GM10248 (cell line): ENCODE measurements around the gene ST8SIA3.

Source experiments
- CTCF ChIA-PET: fragments of 300-600 bp; sonication (Branson Sonifier 250); formaldehyde crosslinking; extraction: SDS; loops from one replicate; lab custom pipeline; 2021; ENCODE audit warnings: antibody characterized with exemption; lab: Yijun Ruan, JAX
- POLR2A ChIA-PET: fragments of 350-650 bp; sonication (Branson Sonifier 250); formaldehyde crosslinking; extraction: SDS; loops from one replicate; lab custom pipeline; 2020; ENCODE audit warnings: antibody characterized with exemption; lab: Yijun Ruan, JAX
- DNase-seq: peaks from one replicate; pipeline ENCODE4 v3.0.0; 2012; ENCODE audit errors: extremely low spot score
- CTCF ChIP-seq: IDR thresholded peaks from 2 replicates; pipeline ENCODE4 v1.5.1; 2012; ENCODE audit warnings: mild to moderate bottlenecking, low read depth; ENCODE audit errors: extremely low read depth, missing control alignments, control extremely low read depth

The ST8SIA3 gene

DNA sequence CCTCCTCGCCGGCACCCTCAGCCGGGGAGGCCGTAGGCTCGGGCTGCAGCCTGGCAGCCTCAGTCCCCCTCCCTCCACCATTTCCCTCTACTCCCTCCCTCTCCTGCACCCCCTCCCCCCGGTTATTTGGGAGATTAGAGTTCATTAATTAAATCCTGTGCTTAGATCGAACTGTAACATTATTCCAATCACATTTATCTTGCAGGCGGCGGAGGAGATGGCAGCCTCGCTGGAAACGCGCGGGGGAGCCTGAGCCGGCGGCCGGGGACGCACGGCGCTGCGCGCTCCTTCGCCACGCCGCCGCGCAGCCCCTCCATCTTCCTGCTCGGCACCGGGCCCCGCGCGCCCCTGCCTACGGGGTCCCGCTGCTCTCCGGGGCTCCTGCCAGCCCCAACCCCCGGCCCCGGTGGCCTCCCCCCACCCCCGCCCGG lies at the start of gene ST8SIA3:
TSS of gene ST8SIA3 (plus strand) at position 287 of the 431 bp plus-strand sequence. CDS start 290 bp downstream, outside the sequence.
- DNase-seq = no peak
- POLR2A ChIA-PET = no interaction called here
- no peak for TF ChIP-seq CTCF
- CTCF ChIA-PET = no interaction called here

DNA sequence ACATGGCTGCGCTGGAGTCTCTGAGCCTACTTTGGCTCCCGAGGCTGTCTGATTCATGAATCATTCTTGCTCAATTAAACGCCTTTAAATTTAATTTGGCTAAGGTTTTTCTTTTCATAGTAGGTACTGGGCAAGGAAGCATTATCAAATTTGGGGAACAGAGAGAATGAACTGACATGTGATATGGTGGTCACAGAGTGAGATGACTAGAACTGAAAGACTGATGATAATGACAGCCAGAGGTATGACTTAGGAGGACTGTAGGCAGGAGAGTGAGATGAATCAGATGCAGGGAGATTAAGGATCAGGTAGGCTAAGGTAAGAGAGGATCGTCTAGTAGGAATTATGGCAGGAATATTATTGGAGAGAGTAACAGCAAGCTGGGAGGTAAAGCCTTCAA lies 40.9 kb upstream of the ST8SIA3 start:
- CTCF ChIA-PET = interaction anchor here (1.0 kb wide), 1 partner anchor 27 kb away, joined by 3 read pairs; no protein-coding TSS in a partner anchor

GRCh38 chr18:57312346-57313144 lies 39.8 kb upstream of the ST8SIA3 start:
- TF ChIP-seq CTCF = no peak
- ChIA-PET POLR2A (no interaction called here), CTCF (interaction anchor here (0.8 to 1.1 kb wide), 3 partner anchors 9 to 28 kb away, joined by 3 read pairs; no protein-coding TSS in a partner anchor)
- DNase-seq = no peak

More for the DNA sequence above, 40.9 kb upstream of the ST8SIA3 start:
- no peak for DNase-seq
- POLR2A ChIA-PET = no interaction called here
- no peak for TF ChIP-seq CTCF

DNA sequence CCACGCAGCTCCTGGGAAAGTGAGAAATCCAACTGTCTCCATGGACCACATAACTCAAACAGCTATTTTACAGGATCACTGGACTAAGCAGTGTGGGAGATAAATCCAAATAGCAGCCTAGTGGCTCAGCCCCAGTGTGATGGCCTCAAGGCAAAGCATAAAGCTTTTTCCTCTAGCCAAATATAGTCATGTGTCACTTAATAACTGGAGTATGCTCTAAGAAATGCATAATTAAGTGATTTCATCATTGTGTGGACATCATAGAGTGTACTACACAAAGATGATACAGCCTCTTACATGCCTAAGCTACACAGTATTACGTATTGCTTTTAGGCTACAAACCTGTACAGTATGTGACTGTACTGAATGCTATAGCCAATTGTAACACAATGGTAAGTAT lies 31.8 kb upstream of the ST8SIA3 start:
- ChIA-PET POLR2A (no interaction called here), CTCF (no interaction called here)
- DNase-seq = no peak
- no peak for TF ChIP-seq CTCF

DNA sequence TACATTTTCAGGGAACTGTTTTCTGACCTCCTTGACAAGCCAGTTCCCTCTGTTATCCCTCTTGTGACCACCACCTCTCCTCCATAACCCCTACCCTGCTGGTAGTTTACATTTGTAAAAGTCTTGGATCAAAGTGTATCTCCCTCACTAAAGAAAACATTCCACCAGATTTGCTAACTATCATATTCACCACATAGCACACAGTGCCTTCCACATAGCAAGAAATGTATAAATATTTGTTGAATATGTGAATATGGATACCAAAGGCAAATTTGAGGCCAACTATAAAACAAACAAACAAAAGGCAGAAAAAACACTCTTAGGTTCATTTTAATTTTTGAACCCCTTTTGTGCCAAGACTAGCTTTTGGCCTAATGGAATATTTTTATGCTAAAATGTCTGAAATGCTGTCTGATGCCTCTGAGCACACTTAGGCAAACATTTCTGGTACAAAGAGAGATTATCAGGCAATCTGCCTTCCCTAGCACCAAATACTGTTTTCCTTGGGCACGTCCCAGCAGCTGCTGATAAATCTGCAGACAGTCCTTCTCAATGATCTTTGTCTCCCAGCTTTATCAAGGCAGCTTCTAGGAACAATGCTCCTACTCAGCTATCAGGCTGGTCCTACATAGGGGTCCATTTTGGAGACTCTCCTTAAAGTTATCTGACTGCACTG lies 26.7 kb upstream of the ST8SIA3 start:
- CTCF ChIA-PET = no interaction called here
- no peak for TF ChIP-seq CTCF
- DNase-seq = no peak
- POLR2A ChIA-PET = no interaction called here

DNA sequence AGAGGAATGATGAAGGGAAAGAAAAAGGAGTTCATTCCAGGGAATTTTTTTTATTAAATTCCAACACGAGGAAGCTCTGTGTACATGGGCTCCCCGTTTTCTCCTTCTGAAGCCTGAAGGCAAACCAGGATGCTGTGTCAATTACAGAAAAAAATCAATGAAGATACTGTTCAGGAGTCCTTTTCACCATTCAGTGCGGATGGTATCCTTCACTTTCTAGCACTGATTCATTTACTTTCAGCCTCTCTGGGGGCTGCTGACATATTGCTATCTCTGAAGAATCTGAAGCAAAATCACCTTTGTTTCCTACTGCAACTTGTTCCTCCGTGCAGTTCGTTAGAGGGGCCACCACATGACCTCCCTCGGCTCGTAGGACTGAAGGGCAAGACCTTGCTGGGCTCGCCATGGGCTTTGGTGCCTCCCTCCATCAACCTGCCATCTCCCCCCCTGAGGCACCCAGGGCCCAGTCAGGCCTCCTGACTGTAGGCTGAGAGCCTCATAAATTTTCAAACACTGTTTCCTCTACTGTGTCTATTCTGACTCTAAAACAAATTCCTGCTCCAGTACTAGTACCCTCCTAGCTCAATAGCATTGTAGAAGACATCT lies 25.5 kb upstream of the ST8SIA3 start:
- TF ChIP-seq CTCF = no peak
- ChIA-PET CTCF (no interaction called here), POLR2A (no interaction called here)
- DNase-seq = no peak
